ENCODE data around the gene OTULIN. TPM values are rescaled to one million over a fixed set of nuclear protein-coding genes. Genes with fewer than 3 reads are reported as not detected.

The OTULIN gene
- total and polyA plus RNA-seq, 2 of the 13 experiments (the other 11 are each of a cell fraction or from before 2014, with no cell fraction given): 7.0 to 34.8 TPM

DNA sequence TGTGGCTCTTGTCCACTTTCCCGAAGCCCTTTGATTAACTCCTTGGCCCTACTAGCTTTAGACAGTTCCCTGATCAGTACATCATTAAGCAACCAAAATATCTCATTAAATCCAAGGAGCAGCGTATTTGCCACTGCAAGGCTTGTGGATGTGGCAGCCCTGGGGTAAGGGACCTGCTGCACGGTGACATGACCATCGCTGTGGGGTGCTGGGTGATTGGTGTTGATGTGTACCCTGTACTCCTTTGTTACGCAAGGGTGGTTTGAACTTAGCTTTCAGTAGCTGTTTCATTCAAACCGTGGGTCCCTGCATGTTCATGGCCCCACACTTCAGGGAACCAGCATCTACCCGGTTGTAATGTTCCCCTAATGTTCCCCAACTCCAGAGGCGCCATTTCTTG is 41.0 kb downstream of the OTULIN start:
- POLR2A ChIA-PET: no interaction called here
- CTCF ChIA-PET (ENCODE audit: low intra/inter-chr PET ratio, low total read pairs): no interaction called here
- H4K20me1 ChIP-seq (ENCODE audit: insufficient read depth, low read length): 0 out of 2 replicates have a peak, but pooled peaks cover 3% of the 10 kb centered on the region
- no peaks in the 10 kb centered on the region for H3K27me3 ChIP-seq (ENCODE audit: control insufficient read depth in 1 of 2, insufficient read depth in 2 of 2, low read length in 2 of 2)
- no TSS peak for BruUV-seq (replicated peaks)
- no peaks in the 10 kb centered on the region for H3K9me3 ChIP-seq (ENCODE audit: low read length)
- H3K27ac ChIP-seq (ENCODE audit: extremely low read length, insufficient read depth, low read length): no peak overlapping the region
- in situ Hi-C loops (cut with HindIII; ENCODE audit: extremely low pct_ligation_motif_present, low pct_unique_long_range_greater_than_20kb) (no loop called here), intact Hi-C loops (cut with micrococcal nuclease; ENCODE audit: unreplicated experiment) (no loop called here)
- no peaks in the 10 kb centered on the region for H3K79me2 ChIP-seq (ENCODE audit: insufficient read depth, low read length)
- H3K4me3 ChIP-seq (replicated peaks in 1 of 3; ENCODE audit: insufficient read depth in 1 of 3, low read depth in 2 of 3, low read length in 3 of 3): no peak overlapping the region
- H3K4me2 ChIP-seq (ENCODE audit: low read depth, low read length): no peak overlapping the region
- ATAC-seq (peak; percentile 23; the same call in 2 of the 3 replicates), FAIRE-seq (no peak), DNase-seq (ENCODE audit: low spot score) (no peak)
- H3K9ac ChIP-seq (ENCODE audit: insufficient read depth, low read depth, low read length): no peak overlapping the region
- no peak overlapping the region for H2AFZ ChIP-seq (ENCODE audit: low read length)
- H3K4me1 ChIP-seq (ENCODE audit: insufficient read depth, low read length): peaks cover 6% of the 10 kb centered on the region; the same call in 1 of the 2 replicates
- peaks cover 13 to 57% of the 10 kb centered on the region in 2 experiments for H3K36me3 ChIP-seq (replicated peaks in 1 of 2; ENCODE audit: control insufficient read depth in 1 of 2, insufficient read depth in 2 of 2, low read length in 2 of 2)
- TF ChIP-seq ZNF644 (CRISPR knock-in tag; IDR thresholded peaks at IDR 0.05; ENCODE audit: low read depth) (no peak), ZNF646 (CRISPR knock-in tag; IDR thresholded peaks at IDR 0.05) (no peak), EED (CRISPR knock-in tag; IDR thresholded peaks at IDR 0.05) (no peak), EHMT2 (IDR thresholded peaks at IDR 0.05; ENCODE audit: borderline replicate concordance, low read depth, low read length) (no peak), EEA1 (CRISPR knock-in tag; IDR thresholded peaks at IDR 0.05; ENCODE audit: borderline replicate concordance) (no peak), REL (CRISPR knock-in tag; conservative IDR thresholded peaks at IDR 0.05) (no peak), ZNF563 (CRISPR knock-in tag; IDR thresholded peaks at IDR 0.05) (no peak), HOXA3 (CRISPR knock-in tag; IDR thresholded peaks at IDR 0.05) (no peak), CEBPG (CRISPR knock-in tag; IDR thresholded peaks at IDR 0.05) (peak; percentile 9; the same call in 1 of the 2 replicates), TOE1 (CRISPR knock-in tag; IDR thresholded peaks at IDR 0.05) (no peak), RBM22 (optimal IDR thresholded peaks at IDR 0.05; ENCODE audit: low read length) (peak; percentile 38), MEIS2 (CRISPR knock-in tag; IDR thresholded peaks at IDR 0.05) (no peak), FOXJ3 (CRISPR knock-in tag; IDR thresholded peaks at IDR 0.05; ENCODE audit: borderline replicate concordance) (no peak), ZIK1 (CRISPR knock-in tag; IDR thresholded peaks at IDR 0.05; ENCODE audit: borderline replicate concordance, low read depth) (no peak), ZNF607 (CRISPR knock-in tag; IDR thresholded peaks at IDR 0.05; ENCODE audit: borderline replicate concordance) (no peak), BCL6 (CRISPR knock-in tag; IDR thresholded peaks at IDR 0.05) (no peak), CSRNP1 (CRISPR knock-in tag; IDR thresholded peaks at IDR 0.05) (no peak), ZNF337 (CRISPR knock-in tag; IDR thresholded peaks at IDR 0.05; ENCODE audit: borderline replicate concordance, low read depth) (no peak), HNF4A (CRISPR knock-in tag; IDR thresholded peaks at IDR 0.05) (peak; percentile 11; the same call in 1 of the 2 replicates), CEBPB (IDR thresholded peaks at IDR 0.05; ENCODE audit: borderline replicate concordance, low read depth, low read length) (peak; percentile 67; the same call in 1 of the 2 replicates)
- 87% methylated on average over 8 of the region's 8 CpGs for WGBS (ENCODE audit: low lambda C conversion rate)

Measured in HepG2 (cell line).